Measurements from ENCODE around the gene ALAD.
"Not testable (repeated sequence)": the region's sequence is repeated elsewhere in the genome, so short reads cannot be mapped to it uniquely, and the experiment has no call there.

DNA sequence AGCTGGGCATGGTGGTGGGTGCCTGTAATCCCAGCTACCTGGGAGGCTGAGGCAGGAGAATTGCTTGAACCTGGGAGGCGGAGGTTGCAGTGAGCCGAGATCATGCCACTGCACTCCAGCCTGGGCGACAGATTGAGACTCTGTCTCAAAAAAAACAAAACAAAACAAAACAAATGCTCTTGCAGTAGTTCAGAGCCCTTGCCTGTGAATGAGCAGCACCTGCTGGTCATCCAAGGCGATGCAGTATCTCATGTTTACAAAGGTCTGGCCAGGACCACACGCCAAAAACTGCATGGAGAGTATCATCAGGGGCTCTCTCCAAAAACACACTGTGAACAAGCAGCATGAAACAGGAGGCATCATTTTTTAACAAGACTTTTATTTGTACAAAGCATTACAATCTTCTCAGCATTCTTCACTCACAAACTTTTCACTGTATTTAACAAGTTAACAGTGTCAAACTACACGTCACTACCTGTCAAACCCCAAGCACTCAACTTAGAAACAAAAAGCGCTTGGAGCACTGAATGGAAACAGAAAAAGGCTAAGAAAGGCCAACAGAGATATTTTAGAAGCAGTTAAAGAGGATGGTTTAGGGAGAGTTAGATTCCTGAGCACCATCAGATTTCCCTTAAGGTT is 5.9 kb upstream of the ALAD start:
- TF ChIP-seq, protein P1, sequence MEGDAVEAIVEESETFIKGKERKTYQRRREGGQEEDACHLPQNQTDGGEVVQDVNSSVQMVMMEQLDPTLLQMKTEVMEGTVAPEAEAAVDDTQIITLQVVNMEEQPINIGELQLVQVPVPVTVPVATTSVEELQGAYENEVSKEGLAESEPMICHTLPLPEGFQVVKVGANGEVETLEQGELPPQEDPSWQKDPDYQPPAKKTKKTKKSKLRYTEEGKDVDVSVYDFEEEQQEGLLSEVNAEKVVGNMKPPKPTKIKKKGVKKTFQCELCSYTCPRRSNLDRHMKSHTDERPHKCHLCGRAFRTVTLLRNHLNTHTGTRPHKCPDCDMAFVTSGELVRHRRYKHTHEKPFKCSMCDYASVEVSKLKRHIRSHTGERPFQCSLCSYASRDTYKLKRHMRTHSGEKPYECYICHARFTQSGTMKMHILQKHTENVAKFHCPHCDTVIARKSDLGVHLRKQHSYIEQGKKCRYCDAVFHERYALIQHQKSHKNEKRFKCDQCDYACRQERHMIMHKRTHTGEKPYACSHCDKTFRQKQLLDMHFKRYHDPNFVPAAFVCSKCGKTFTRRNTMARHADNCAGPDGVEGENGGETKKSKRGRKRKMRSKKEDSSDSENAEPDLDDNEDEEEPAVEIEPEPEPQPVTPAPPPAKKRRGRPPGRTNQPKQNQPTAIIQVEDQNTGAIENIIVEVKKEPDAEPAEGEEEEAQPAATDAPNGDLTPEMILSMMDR (IDR thresholded peaks at IDR 0.05; ENCODE audit: low read depth, low read length) = peak; percentile 63
- not testable (repeated sequence) for TF ChIP-seq EZH2phosphoT487 (IDR thresholded peaks at IDR 0.05; ENCODE audit: low read depth)

Measured in OCI-LY3 (cell line).